Measurements from ENCODE around the gene NFATC2. TPM values are rescaled to one million over a fixed set of nuclear protein-coding genes. Genes with fewer than 3 reads are reported as not detected.

Gene NFATC2
- 10 to 100 TPM in 3 of 4 donors, 1 to 10 TPM in 1; 5.3 to 22.5 (median 11.5) TPM for total RNA-seq

- in situ Hi-C loops (cut with MboI; ENCODE audit: low pct_ligation_motif_present in 1 of 4, low pct_unique_long_range_greater_than_20kb in 1 of 4, low sequenced_read_pairs in 3 of 4) = no loop called here
- H3K4me1 ChIP-seq = peaks cover 0 to 32% (median 21%) of the 10 kb centered on the region in 4 donors
- TF ChIP-seq CTCF (IDR thresholded peaks at IDR 0.05) (no peak), POLR2AphosphoS5 (IDR thresholded peaks at IDR 0.05) (peak in 2 of 3 donors; percentile 11 to 55)
- H3K9me3 ChIP-seq = no peaks in the 10 kb centered on the region
- no peaks in the 10 kb centered on the region for H3K36me3 ChIP-seq
- H3K27me3 ChIP-seq = no peaks in the 10 kb centered on the region
- DNase-seq = peak; percentile 68
- intact Hi-C loops (cut with DNase I; ENCODE audit: low total_unique reads) = no loop called here
- peak within 1 kb of the TSS; percentile 82 to 86 (median 85) for H3K27ac ChIP-seq
- WGBS, 2 donors (ENCODE audit: low coverage in 1 of 2) = 9% methylated on average over 50 of the region's 67 CpGs; no CpG with 5 or more reads in 1 of the 2 donors
- peak within 1 kb of the TSS; percentile 20 to 62 (median 57) for H3K4me3 ChIP-seq
Observed at GRCh38 chr20:51542571-51543421, at the start of gene NFATC2. NFATC2 (minus strand) TSS chr20:51542719; CDS start chr20:51542499, 220 bp downstream.

GRCh38 chr20:51591871-51592270 is 49.4 kb upstream of the NFATC2 start:
- 87 to 94% methylated on average over 8 to 10 of the region's 10 CpGs for WGBS, 2 donors (ENCODE audit: low coverage in 1 of 2)
- intact Hi-C loops (cut with DNase I; ENCODE audit: low total_unique reads) (loop anchor here (5.0 kb wide), 1 partner anchor 220 kb away; no protein-coding TSS in a partner anchor), in situ Hi-C loops (cut with MboI; ENCODE audit: low pct_ligation_motif_present in 1 of 4, low pct_unique_long_range_greater_than_20kb in 1 of 4, low sequenced_read_pairs in 3 of 4) (loop anchor here (5.0 to 25.0 kb wide), 4 partner anchors 205 to 605 kb away; no protein-coding TSS in a partner anchor)
- DNase-seq = no peak
- Histone ChIP-seq H3K27me3 (no peaks in the 10 kb centered on the region), H3K27ac (no peak overlapping the region), H3K4me1 (peaks cover 0 to 16% (median 3%) of the 10 kb centered on the region in 4 donors), H3K36me3 (no peaks in the 10 kb centered on the region), H3K9me3 (no peaks in the 10 kb centered on the region), H3K4me3 (no peak overlapping the region)
- TF ChIP-seq EP300 (IDR thresholded peaks at IDR 0.05; ENCODE audit: low read depth) (no peak), CTCF (IDR thresholded peaks at IDR 0.05) (no peak), POLR2A (IDR thresholded peaks at IDR 0.05) (no peak), POLR2AphosphoS5 (IDR thresholded peaks at IDR 0.05) (no peak)

- Histone ChIP-seq H3K27ac (no peak overlapping the region), H3K36me3 (no peaks in the 10 kb centered on the region), H3K9me3 (no peaks in the 10 kb centered on the region), H3K27me3 (no peaks in the 10 kb centered on the region), H3K4me3 (no peak overlapping the region), H3K4me1 (no peaks in the 10 kb centered on the region)
- WGBS, 2 donors (ENCODE audit: low coverage in 1 of 2) = 61 to 67% methylated on average over 3 of the region's 3 CpGs
- intact Hi-C loops (cut with DNase I; ENCODE audit: low total_unique reads) (loop anchor here (5.0 kb wide), 1 partner anchor 371 kb away; no protein-coding TSS in a partner anchor), in situ Hi-C loops (cut with MboI; ENCODE audit: low pct_ligation_motif_present in 1 of 4, low pct_unique_long_range_greater_than_20kb in 1 of 4, low sequenced_read_pairs in 3 of 4) (loop anchor here in 2 of 4 donors (25.0 kb wide), 2 partner anchors 201 to 601 kb away; no protein-coding TSS in a partner anchor)
- no peak for TF ChIP-seq POLR2AphosphoS5 (IDR thresholded peaks at IDR 0.05)
- no peak for TF ChIP-seq EP300 (IDR thresholded peaks at IDR 0.05; ENCODE audit: low read depth)
- TF ChIP-seq CTCF (IDR thresholded peaks at IDR 0.05) = no peak
- TF ChIP-seq POLR2A (IDR thresholded peaks at IDR 0.05) = no peak
- no peak for DNase-seq
Observed at GRCh38 chr20:51588762-51589161, 46.2 kb upstream of the NFATC2 start.

- Histone ChIP-seq H3K4me3 (no peak overlapping the region), H3K27ac (no peak overlapping the region), H3K9me3 (no peaks in the 10 kb centered on the region), H3K4me1 (no peaks in the 10 kb centered on the region), H3K27me3 (no peaks in the 10 kb centered on the region), H3K36me3 (no peaks in the 10 kb centered on the region)
- 86 to 89% methylated on average over 4 of the region's 4 CpGs for WGBS, 2 donors (ENCODE audit: low coverage in 1 of 2)
- TF ChIP-seq POLR2AphosphoS5 (IDR thresholded peaks at IDR 0.05) (no peak), POLR2A (IDR thresholded peaks at IDR 0.05) (no peak), EP300 (IDR thresholded peaks at IDR 0.05; ENCODE audit: low read depth) (no peak), CTCF (IDR thresholded peaks at IDR 0.05) (no peak)
- DNase-seq = no peak
- in situ Hi-C loops (cut with MboI; ENCODE audit: low pct_ligation_motif_present in 1 of 4, low pct_unique_long_range_greater_than_20kb in 1 of 4, low sequenced_read_pairs in 3 of 4) = loop anchor here in 2 of 4 donors (25.0 kb wide), 2 partner anchors 200 to 600 kb away; no protein-coding TSS in a partner anchor
- intact Hi-C loops (cut with DNase I; ENCODE audit: low total_unique reads) = loop anchor here (5.0 kb wide), 1 partner anchor 370 kb away; no protein-coding TSS in a partner anchor
Observed at GRCh38 chr20:51587145-51587544, 44.6 kb upstream of the NFATC2 start.
